Fibroblast of skin of back (primary cell): ENCODE data around the gene MLF1.

Experiments used
- DNase-seq: peaks from one replicate; pipeline ENCODE4 v3.0.0-alpha.2; 2013

Gene MLF1

GRCh38 chr3:158590223-158590622 lies 19.2 kb downstream of the MLF1 start:
- no peak for DNase-seq

GRCh38 chr3:158600787-158601186 lies 29.8 kb downstream of the MLF1 start:
- DNase-seq: no peak

GRCh38 chr3:158602227-158602626 lies 31.2 kb downstream of the MLF1 start:
- no peak for DNase-seq

GRCh38 chr3:158617982-158618875 lies 47.2 kb downstream of the MLF1 start:
- DNase-seq: no peak

GRCh38 chr3:158625881-158626280 lies 54.9 kb downstream of the MLF1 start:
- no peak for DNase-seq

- DNase-seq: no peak
These were observed 61.0 kb downstream of the MLF1 start for GRCh38 chr3:158631981-158632380.

- DNase-seq: no peak
These were observed 69.7 kb downstream of the MLF1 start for GRCh38 chr3:158640646-158641045.

GRCh38 chr3:158642005-158642404 lies 71.0 kb downstream of the MLF1 start:
- no peak for DNase-seq

GRCh38 chr3:158642474-158643210 lies 71.6 kb downstream of the MLF1 start:
- no peak for DNase-seq

GRCh38 chr3:158644345-158644908 lies 73.4 kb downstream of the MLF1 start, which contains the start of gene GFM1:
GFM1 (plus strand) TSS chr3:158644527; CDS start chr3:158644635, 108 bp downstream.
- DNase-seq: peak; percentile 97

GRCh38 chr3:158649791-158650190 lies 78.8 kb downstream of the MLF1 start:
- DNase-seq: no peak

- no peak for DNase-seq
These were observed 80.2 kb downstream of the MLF1 start for GRCh38 chr3:158651192-158651591.

- no peak for DNase-seq
These were observed 81.5 kb downstream of the MLF1 start for GRCh38 chr3:158652463-158652862.
